ENCODE measurements around the gene RC3H1.
"Not testable (repeated sequence)": the region's sequence is repeated elsewhere in the genome, so short reads cannot be mapped to it uniquely, and the experiment has no call there.

The RC3H1 gene

GRCh38 chr1:174022080-174022975 lies at the start of gene RC3H1:
Gene RC3H1, minus strand, starts transcription at chr1:174022357. Its CDS starts 29,372 bp downstream, at chr1:173992985.
- peak; percentile 78 for DNase-seq

- DNase-seq = no peak
These were observed 48.5 kb upstream of the RC3H1 start for GRCh38 chr1:174070614-174071013.

GRCh38 chr1:174068000-174068399 lies 45.8 kb upstream of the RC3H1 start:
- peak; percentile 0 for DNase-seq

GRCh38 chr1:174060090-174060489 lies 37.9 kb upstream of the RC3H1 start:
- DNase-seq = no peak

GRCh38 chr1:174058624-174059023 lies 36.5 kb upstream of the RC3H1 start:
- DNase-seq = no peak

- DNase-seq = not testable (repeated sequence)
These were observed 34.5 kb upstream of the RC3H1 start for GRCh38 chr1:174056609-174057008.

- DNase-seq = not testable (repeated sequence)
These were observed 33.6 kb upstream of the RC3H1 start for GRCh38 chr1:174055797-174056196.

- DNase-seq = no peak
These were observed 31.7 kb upstream of the RC3H1 start for GRCh38 chr1:174053826-174054225.

GRCh38 chr1:174052621-174053020 lies 30.5 kb upstream of the RC3H1 start:
- no peak for DNase-seq

GRCh38 chr1:174051956-174052355 lies 29.8 kb upstream of the RC3H1 start:
- DNase-seq = no peak

- no peak for DNase-seq
These were observed 27.4 kb upstream of the RC3H1 start for GRCh38 chr1:174049514-174049913.

GRCh38 chr1:174044418-174045222 lies 22.5 kb upstream of the RC3H1 start:
- DNase-seq = no peak

GRCh38 chr1:174042509-174042908 lies 20.4 kb upstream of the RC3H1 start:
- not testable (repeated sequence) for DNase-seq

- DNase-seq = no peak
These were observed 19.2 kb upstream of the RC3H1 start for GRCh38 chr1:174041369-174041768.

- peak; percentile 82 for DNase-seq
These were observed 18.2 kb upstream of the RC3H1 start for GRCh38 chr1:174040387-174040786.

- DNase-seq = no peak
These were observed 16.9 kb upstream of the RC3H1 start for GRCh38 chr1:174039027-174039426.

- DNase-seq = no peak
These were observed 14.6 kb upstream of the RC3H1 start for GRCh38 chr1:174036798-174037197.

GRCh38 chr1:174036204-174036603 lies 14.0 kb upstream of the RC3H1 start:
- no peak for DNase-seq

- no peak for DNase-seq
These were observed 10.6 kb upstream of the RC3H1 start for GRCh38 chr1:174032671-174033222.

GRCh38 chr1:174031099-174031498 lies 8.9 kb upstream of the RC3H1 start:
- no peak for DNase-seq

GRCh38 chr1:174028495-174028894 lies 6.3 kb upstream of the RC3H1 start:
- DNase-seq = no peak

GRCh38 chr1:174023440-174023839 lies 1.3 kb upstream of the RC3H1 start:
- DNase-seq = no peak

- no peak for DNase-seq
These were observed 770 bp upstream of the RC3H1 start for GRCh38 chr1:174022976-174023277.

GRCh38 chr1:174021591-174022079 lies 522 bp downstream of the RC3H1 start:
- peak; percentile 44 for DNase-seq
